ENCODE results near the gene DCAF17.

DCAF17 gene

GRCh38 chr2:171391532-171391931 is 42.5 kb upstream of the DCAF17 start:
- no peak for TF ChIP-seq EZH2 (IDR thresholded peaks at IDR 0.05; ENCODE audit: borderline replicate concordance, low read depth, low read length, severe bottlenecking)
- no peak for TF ChIP-seq CTCF (IDR thresholded peaks at IDR 0.05; ENCODE audit: borderline replicate concordance, extremely low read depth, low read length, poor library complexity, severe bottlenecking)
- Histone ChIP-seq H3K4me3 (ENCODE audit: low read depth in 1 of 2, low read length in 2 of 2) (no peak overlapping the region), H3K4me1 (ENCODE audit: insufficient read depth, low read length) (no peaks in the 10 kb centered on the region), H3K4me2 (ENCODE audit: insufficient read depth, low read length) (no peak overlapping the region), H3K27ac (ENCODE audit: low read length) (no peak overlapping the region), H3K9ac (ENCODE audit: low read depth, low read length) (no peak overlapping the region), H2AFZ (ENCODE audit: low read depth, low read length) (no peak overlapping the region), H3K27me3 (ENCODE audit: insufficient read depth, low read length, poor library complexity) (no peaks in the 10 kb centered on the region), H3K36me3 (ENCODE audit: insufficient read depth, low read length) (0 out of 2 replicates have a peak, but pooled peaks cover 3% of the 10 kb centered on the region), H3K79me2 (ENCODE audit: insufficient read depth, low read length) (no peaks in the 10 kb centered on the region), H4K20me1 (ENCODE audit: insufficient read depth, low read length) (no peaks in the 10 kb centered on the region; the same call in 1 of the 2 replicates), H3K9me3 (ENCODE audit: insufficient read depth, low read length, severe bottlenecking) (no peaks in the 10 kb centered on the region)
- ATAC-seq (ENCODE audit: insufficient read depth, low read depth) (no peak), DNase-seq (no peak)

GRCh38 chr2:171393487-171393886 is 40.5 kb upstream of the DCAF17 start:
- H3K4me1 ChIP-seq (ENCODE audit: insufficient read depth, low read length): no peaks in the 10 kb centered on the region
- no peak overlapping the region for H2AFZ ChIP-seq (ENCODE audit: low read depth, low read length)
- H3K27me3 ChIP-seq (ENCODE audit: insufficient read depth, low read length, poor library complexity): no peaks in the 10 kb centered on the region
- DNase-seq: no peak
- 0 out of 2 replicates have a peak, but pooled peaks cover 3% of the 10 kb centered on the region for H3K36me3 ChIP-seq (ENCODE audit: insufficient read depth, low read length)
- H3K27ac ChIP-seq (ENCODE audit: low read length): no peak overlapping the region
- H3K9me3 ChIP-seq (ENCODE audit: insufficient read depth, low read length, severe bottlenecking): no peaks in the 10 kb centered on the region
- no peaks in the 10 kb centered on the region for H3K79me2 ChIP-seq (ENCODE audit: insufficient read depth, low read length)
- no peak overlapping the region for H3K4me2 ChIP-seq (ENCODE audit: insufficient read depth, low read length)
- TF ChIP-seq EZH2 (IDR thresholded peaks at IDR 0.05; ENCODE audit: borderline replicate concordance, low read depth, low read length, severe bottlenecking) (no peak), CTCF (IDR thresholded peaks at IDR 0.05; ENCODE audit: borderline replicate concordance, extremely low read depth, low read length, poor library complexity, severe bottlenecking) (no peak)
- H3K9ac ChIP-seq (ENCODE audit: low read depth, low read length): no peak overlapping the region
- no peaks in the 10 kb centered on the region; the same call in 1 of the 2 replicates for H4K20me1 ChIP-seq (ENCODE audit: insufficient read depth, low read length)
- no peak for ATAC-seq (ENCODE audit: insufficient read depth, low read depth)
- H3K4me3 ChIP-seq (ENCODE audit: low read depth in 1 of 2, low read length in 2 of 2): no peak overlapping the region

DNA sequence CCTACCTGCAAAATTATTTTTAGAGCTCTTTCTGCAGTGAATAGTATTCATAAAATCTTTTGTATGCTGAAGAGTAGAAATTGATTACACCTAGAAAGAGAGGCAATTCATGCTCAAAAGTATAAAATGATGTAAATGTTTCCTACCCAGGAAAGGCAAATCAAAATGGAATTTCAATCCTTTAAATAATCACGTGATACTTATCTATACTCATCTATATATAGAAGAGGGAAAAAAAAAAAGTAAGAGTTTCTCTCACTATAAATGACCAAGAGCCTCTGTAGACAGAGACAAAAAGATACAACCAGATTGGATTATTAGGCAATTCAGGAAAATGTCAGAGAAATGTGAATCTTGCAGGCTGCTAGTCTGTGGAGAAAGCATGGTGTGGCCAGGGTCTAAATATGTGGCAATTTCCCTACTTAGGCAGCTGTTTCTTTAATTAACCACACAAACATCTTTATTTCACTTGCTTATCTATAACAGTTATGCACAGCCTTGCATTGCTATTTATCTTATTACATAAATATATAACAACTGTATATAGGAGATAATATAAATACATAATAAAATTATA is 39.8 kb upstream of the DCAF17 start:
- Histone ChIP-seq H3K4me1 (ENCODE audit: insufficient read depth, low read length) (no peaks in the 10 kb centered on the region), H3K36me3 (ENCODE audit: insufficient read depth, low read length) (0 out of 2 replicates have a peak, but pooled peaks cover 3% of the 10 kb centered on the region), H4K20me1 (ENCODE audit: insufficient read depth, low read length) (no peaks in the 10 kb centered on the region; the same call in none of the 2 replicates), H3K27me3 (ENCODE audit: insufficient read depth, low read length, poor library complexity) (no peaks in the 10 kb centered on the region), H3K4me3 (ENCODE audit: low read depth in 1 of 2, low read length in 2 of 2) (no peak overlapping the region), H3K79me2 (ENCODE audit: insufficient read depth, low read length) (no peaks in the 10 kb centered on the region), H2AFZ (ENCODE audit: low read depth, low read length) (no peak overlapping the region), H3K9ac (ENCODE audit: low read depth, low read length) (no peak overlapping the region), H3K4me2 (ENCODE audit: insufficient read depth, low read length) (no peak overlapping the region), H3K27ac (ENCODE audit: low read length) (no peak overlapping the region), H3K9me3 (ENCODE audit: insufficient read depth, low read length, severe bottlenecking) (no peaks in the 10 kb centered on the region)
- DNase-seq (no peak), ATAC-seq (ENCODE audit: insufficient read depth, low read depth) (no peak)
- TF ChIP-seq EZH2 (IDR thresholded peaks at IDR 0.05; ENCODE audit: borderline replicate concordance, low read depth, low read length, severe bottlenecking) (no peak), CTCF (IDR thresholded peaks at IDR 0.05; ENCODE audit: borderline replicate concordance, extremely low read depth, low read length, poor library complexity, severe bottlenecking) (no peak)

All from DND-41 (cell line).